ENCODE data around the gene RUNX1.

The RUNX1 gene

DNA sequence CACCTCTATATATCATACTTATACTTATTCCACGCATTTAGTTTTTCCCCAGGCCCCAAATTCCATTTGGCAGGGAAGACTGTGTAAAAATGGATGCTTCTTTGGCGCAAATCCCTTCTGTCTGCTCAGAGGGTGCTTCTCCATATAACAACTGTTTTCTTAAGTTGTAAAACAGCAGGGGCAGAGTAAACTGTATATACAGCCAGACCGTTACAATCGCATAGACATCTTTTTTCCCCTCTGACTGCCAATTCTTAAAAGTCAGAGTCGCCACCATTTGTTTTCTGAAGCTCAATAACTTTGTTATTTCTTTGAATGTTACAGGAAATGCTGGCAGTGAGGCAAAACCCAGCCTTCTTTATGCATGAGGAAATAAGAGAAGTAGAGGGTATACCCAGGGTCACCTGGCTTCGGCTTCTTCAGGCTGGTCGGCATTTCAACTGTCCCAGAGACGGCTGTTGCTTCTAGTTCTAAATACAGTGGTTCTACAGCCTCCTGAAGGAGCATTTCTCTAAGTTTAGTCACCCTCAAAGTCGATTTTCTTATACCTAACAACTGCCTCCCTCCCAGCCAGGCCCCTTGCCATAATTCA lies 191.9 kb downstream of the RUNX1 start:
- H3K9me3 ChIP-seq: no peaks in the 10 kb centered on the region
- H3K36me3 ChIP-seq: peaks cover 85% of the 10 kb centered on the region
- H3K4me3 ChIP-seq (ENCODE audit: low read depth in 1 of 2, low read length in 1 of 2): no peak overlapping the region
- no peak overlapping the region for H3K27ac ChIP-seq
- H3K4me1 ChIP-seq (ENCODE audit: control insufficient read depth in 1 of 2, insufficient read depth in 1 of 2, low read depth in 1 of 2, low read length in 1 of 2): peaks cover 0 to 3% of the 10 kb centered on the region in 2 experiments
- TF ChIP-seq CTCF (IDR thresholded peaks at IDR 0.05): no peak
- no peaks in the 10 kb centered on the region for H3K27me3 ChIP-seq

DNA sequence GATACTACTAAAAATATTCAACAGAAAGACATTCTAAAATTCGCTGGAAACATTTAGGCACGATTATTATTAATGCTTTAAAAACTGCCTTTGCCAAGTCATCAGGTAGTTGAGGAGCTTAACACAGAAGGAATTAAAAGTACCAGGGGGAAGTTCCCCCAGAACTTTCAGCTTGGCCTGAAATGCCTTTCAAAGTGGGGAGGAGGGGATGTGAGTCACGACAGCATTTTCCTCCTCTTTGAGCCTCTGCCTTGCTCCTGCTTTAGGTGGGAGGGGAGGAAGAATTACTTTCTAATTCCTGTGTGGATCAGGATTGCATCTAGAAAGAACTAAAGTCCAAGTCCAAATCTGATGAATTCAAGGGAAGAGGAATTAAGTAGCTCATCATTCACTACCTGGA lies 196.7 kb downstream of the RUNX1 start:
- H3K4me3 ChIP-seq (ENCODE audit: low read depth in 1 of 2, low read length in 1 of 2): no peak overlapping the region
- TF ChIP-seq CTCF (IDR thresholded peaks at IDR 0.05): no peak
- peaks cover 0 to 2% of the 10 kb centered on the region in 2 experiments for H3K4me1 ChIP-seq (ENCODE audit: control insufficient read depth in 1 of 2, insufficient read depth in 1 of 2, low read depth in 1 of 2, low read length in 1 of 2)
- no peaks in the 10 kb centered on the region for H3K9me3 ChIP-seq
- H3K27ac ChIP-seq: no peak overlapping the region
- no peaks in the 10 kb centered on the region for H3K27me3 ChIP-seq
- H3K36me3 ChIP-seq: peaks cover 75% of the 10 kb centered on the region

DNA sequence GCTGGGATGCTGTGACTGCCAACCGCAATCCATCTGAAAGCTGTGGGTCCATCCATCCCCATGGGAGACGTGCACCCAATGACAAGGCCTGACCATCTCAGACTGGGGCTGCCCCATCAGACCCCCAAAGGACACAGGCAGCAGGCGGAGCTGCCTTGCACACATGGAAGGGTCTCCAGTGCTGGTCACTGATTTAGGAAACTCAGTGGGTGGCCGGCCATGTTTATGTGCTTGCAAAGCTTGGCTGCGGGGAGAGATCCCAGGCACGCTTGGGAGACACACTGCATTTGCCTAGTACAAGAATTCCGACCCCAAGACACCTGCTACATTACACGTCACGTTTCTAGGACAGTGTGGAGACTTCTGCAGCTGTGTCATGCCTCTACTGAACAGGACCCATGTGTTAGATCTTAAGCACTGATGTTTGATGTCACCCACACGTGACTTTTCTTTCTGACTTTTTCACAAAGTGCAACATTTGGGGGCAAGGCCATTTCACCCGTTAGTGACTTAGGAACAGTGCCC lies 198.9 kb downstream of the RUNX1 start:
- peaks cover 53% of the 10 kb centered on the region for H3K36me3 ChIP-seq
- TF ChIP-seq CTCF (IDR thresholded peaks at IDR 0.05): no peak
- H3K4me1 ChIP-seq (ENCODE audit: control insufficient read depth in 1 of 2, insufficient read depth in 1 of 2, low read depth in 1 of 2, low read length in 1 of 2): peaks cover 17% of the 10 kb centered on the region in 2 experiments

GRCh38 chr21:34846601-34847112 lies 202.4 kb downstream of the RUNX1 start:
- H3K4me3 ChIP-seq (ENCODE audit: low read depth in 1 of 2, low read length in 1 of 2): no peak overlapping the region

More for the DNA sequence above, 198.9 kb downstream of the RUNX1 start:
- H3K4me3 ChIP-seq (ENCODE audit: low read depth in 1 of 2, low read length in 1 of 2): no peak overlapping the region
- no peaks in the 10 kb centered on the region for H3K9me3 ChIP-seq
- no peaks in the 10 kb centered on the region for H3K27me3 ChIP-seq
- no peak overlapping the region for H3K27ac ChIP-seq

More at GRCh38 chr21:34846601-34847112, 202.4 kb downstream of the RUNX1 start:
- peaks cover 29% of the 10 kb centered on the region for H3K36me3 ChIP-seq
- no peak for TF ChIP-seq CTCF (IDR thresholded peaks at IDR 0.05)
- no peaks in the 10 kb centered on the region for H3K9me3 ChIP-seq
- peaks cover 28 to 29% of the 10 kb centered on the region in 2 experiments for H3K4me1 ChIP-seq (ENCODE audit: control insufficient read depth in 1 of 2, insufficient read depth in 1 of 2, low read depth in 1 of 2, low read length in 1 of 2)
- H3K27me3 ChIP-seq: no peaks in the 10 kb centered on the region
- no peak overlapping the region for H3K27ac ChIP-seq
